Measurements from ENCODE around the gene HOXB1. TPM values are rescaled to one million over a fixed set of nuclear protein-coding genes. Genes with fewer than 3 reads are reported as not detected.
"Not testable (repeated sequence)": the region's sequence is repeated elsewhere in the genome, so short reads cannot be mapped to it uniquely, and the experiment has no call there.

The HOXB1 gene
- total RNA-seq, 1 donor from 2014 or later, result not detected

DNA sequence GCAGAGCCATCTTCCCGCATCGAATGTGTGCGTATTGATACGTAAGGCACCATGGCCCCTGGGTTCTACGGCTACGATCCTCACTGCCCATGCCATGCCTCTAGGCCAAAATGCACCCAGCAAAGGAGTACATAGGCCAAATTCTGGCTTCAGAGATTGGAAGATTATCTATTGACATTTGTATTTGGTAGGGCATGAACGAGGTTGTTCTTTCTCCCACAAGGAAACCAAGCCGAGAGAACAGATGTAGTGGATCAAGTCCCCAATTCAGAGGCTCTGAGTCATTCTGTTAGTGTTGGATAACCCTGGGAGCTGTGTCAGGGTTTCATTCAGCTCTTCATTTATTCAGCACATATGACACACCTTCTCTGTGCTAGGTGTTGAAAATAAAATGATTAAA is 36.5 kb downstream of the HOXB1 start:
- DNase-seq, result no peak

DNA sequence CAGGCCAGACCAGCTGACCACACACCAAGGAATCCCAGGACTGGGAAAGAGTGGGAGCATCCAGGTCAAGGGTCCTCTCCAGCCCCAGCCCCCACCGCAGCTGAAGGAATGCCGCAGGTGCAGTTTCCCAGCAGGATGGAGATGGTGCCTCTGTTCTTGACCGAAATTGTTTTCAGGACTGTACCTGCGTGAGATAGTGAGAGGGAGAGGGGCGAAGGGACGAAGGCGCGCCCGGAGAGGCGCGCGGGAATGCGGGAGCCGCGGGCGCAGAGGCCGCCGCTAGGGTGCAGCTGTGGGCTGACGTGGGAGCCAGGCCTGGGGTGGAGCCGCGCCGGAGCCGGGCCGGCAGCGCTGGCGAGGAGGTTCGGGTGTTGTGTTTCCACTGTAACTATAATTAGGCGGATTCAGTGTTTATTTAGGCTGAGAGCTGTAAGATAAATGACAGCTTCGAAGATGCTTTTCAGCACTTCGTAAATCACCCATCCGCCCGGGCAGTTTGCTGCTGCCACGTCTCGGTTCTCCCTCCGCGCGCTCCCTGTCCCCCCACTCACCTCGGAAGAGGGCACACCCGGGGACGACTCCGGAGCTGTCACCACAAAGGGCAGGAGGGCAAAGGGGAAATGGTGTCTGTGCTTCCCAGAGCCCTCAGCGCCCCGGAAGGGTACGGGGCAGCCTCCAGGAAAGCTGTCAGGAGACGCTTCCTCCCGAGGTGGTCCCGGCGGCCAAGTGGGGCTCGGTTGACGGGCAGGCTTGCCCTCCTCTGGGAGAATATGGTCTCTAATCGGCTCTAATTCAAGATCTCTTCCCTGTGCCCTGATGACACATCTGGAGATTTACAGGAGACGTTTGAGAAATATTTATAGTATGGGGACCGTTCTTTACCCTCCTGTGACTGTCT is 38.2 kb downstream of the HOXB1 start:
- DNase-seq, result peak; percentile 80

DNA sequence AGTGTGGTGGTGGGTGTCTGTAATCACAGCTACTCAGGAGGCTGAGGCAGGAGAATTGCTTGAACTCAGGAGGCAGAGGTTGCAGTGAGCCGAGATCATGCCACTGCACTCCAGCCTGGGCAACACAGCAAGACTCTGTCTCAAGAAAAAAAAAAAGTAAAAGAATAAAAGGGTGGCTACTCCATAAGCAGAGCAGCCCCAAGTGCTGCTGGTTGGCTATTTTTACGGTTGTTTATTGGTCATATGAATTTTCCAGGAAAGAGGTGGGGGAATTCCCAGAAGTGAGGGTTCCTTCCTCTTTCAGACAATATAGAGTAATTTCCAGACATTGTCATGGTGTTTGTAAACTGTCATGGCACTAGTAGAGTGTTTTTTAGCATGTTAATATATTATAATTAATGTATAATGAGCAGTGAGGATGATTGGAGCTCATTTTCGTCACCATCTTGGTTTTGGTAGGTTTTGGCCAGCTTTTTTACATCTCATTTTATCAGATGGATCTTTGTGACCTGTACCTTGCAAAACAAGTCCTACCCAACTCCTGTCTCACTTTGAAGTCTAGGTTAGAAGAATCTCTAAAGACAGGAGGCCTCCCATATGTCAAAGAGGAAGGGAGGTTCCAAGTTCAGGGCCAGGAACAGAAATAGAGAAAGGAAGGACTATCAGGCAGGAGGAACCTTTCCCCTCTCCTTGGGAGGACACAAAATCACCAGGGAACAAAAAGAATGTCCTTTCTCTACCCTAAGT is 39.1 kb downstream of the HOXB1 start:
- DNase-seq, result no peak

DNA sequence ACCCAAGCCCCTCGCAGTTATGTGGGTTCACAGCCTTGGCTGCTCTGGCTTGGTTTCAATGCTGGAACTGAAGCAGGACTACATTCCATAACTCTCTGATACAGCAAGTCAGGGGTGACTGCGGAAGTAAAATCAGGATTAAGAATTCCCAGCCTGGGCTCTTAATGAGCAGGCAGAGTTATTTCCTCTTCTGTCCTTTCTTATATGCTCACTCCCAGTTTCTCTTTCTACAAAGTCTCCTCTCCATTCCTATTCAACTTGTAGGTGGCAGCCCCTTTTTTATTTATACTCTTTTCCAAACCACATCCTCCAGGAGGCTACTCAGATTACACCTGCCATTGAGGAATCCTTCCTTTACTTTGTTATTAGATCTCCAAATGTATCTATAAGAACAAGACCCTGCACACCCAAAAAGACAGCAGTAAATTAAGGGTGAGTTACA is 40.3 kb downstream of the HOXB1 start:
- no peak for DNase-seq

DNA sequence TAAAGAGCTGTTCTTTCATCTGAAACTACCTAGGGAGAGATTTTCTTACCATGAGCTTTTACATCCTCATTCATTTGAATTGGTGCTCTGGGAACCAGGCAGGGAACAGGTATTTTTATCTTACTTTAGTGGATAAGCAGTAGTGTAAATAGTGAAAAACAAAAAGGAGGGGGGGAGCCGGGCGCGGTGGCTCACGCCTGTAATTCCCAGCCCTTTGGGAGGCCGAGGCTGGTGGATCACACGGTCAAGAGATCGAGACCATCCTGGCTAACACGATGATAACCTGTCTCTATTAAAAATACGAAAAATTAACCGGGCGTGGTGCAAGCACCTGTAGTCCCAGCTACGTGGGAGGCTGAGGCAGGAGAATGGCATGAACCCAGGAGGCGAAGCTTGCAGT is 41.0 kb downstream of the HOXB1 start:
- DNase-seq, result no peak

DNA sequence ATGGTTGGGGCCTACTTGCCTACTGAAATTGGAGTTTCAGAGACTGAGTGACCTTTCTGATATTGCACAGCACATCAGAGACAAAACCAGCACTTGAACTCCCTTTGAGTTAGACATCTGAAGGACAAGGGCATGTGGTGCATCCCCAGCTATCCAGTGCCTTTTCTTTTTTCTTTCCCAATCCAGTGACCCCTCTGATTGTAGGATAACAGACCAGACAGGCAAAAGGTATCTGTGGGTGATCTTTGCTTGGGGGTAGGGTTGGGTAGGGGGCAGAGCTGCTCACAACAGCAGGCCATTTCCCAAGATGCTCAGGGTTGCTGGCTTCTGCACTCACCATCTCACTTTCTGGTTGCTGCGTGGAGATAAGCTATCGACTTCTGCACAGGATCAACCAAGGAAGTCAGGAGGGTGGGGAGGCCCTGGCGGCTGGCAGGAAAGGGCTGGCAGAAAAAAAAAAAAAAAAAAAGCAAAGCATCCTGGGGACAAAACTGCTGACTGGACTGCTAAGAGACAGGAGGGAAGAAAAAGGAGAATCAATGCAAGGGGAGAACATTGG is 42.2 kb downstream of the HOXB1 start:
- DNase-seq, result no peak

DNA sequence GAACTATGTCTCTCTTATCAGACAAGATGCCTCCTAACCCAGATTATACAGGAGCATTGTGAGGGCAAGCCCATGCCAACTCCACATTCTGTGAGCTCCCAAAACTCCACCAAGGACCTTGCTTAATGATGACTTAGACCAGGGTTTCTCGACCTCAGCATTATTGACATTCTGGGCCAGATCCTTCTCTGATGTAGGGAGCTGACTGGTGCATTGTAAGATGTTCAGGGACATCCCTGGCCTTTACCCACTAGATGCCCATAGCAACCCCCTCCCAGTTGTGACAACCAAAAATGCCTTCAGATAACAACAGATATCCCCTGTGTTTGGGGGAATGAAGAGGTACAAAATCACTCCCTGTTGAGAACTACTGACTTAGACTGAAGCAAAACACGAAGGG is 43.6 kb downstream of the HOXB1 start:
- DNase-seq, result no peak

DNA sequence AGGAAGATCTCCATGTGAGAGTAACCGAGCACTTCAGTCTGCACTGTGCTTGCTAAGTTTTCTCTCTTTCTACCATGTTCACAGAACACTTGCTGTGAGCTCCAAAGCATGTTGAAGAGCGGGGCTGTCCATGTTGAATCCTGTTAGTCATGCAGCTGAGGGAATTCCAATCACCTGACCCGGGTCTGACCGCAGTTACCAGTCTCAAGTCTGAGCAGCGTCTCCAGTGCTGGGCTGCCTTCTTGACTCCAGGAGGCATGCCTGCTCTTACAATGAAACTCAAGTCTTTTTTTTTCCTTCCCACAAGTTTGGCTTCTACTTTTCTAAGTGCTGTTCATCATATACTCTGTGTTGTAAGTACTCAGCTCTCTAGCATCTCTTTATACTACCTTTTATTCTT is 44.3 kb downstream of the HOXB1 start:
- no peak for DNase-seq

DNA sequence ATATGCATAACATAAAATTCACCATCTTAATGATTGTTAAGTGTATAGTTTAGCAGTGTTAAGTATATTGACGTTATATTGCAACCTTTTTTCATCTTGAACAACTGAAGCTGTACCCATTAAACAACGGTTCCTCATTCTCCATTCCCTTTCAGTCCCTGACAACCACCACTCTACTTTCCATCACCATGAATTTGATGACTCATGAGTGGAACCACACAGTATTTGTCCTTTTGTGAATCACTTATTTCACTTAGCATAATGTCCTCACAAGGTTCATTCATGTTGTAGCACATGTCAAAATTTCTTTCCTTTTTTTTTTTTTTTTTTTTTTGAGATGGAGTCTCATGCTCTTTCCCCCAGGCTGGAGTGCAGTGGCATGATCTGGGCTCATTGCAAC is 46.0 kb downstream of the HOXB1 start:
- DNase-seq, result no peak

DNA sequence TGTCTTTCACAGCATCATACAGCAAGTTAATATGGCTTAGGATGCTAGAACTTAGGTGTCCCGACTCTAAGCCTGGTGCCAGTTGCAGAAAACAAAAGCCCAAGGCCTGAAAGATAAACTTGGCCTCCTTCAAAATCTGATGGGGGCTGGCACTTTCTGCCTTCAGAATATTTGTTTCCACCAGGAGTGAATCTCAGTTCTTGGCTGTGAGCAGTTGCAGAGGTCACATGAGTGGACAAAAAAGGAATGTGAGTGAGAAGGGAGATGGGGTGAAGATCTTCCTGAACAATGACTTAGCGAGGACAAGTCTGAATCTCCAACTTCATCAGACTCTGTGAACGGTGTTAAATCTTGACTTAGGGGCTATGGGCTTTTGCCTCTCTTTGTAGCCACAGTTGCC is 46.6 kb downstream of the HOXB1 start:
- no peak for DNase-seq

DNA sequence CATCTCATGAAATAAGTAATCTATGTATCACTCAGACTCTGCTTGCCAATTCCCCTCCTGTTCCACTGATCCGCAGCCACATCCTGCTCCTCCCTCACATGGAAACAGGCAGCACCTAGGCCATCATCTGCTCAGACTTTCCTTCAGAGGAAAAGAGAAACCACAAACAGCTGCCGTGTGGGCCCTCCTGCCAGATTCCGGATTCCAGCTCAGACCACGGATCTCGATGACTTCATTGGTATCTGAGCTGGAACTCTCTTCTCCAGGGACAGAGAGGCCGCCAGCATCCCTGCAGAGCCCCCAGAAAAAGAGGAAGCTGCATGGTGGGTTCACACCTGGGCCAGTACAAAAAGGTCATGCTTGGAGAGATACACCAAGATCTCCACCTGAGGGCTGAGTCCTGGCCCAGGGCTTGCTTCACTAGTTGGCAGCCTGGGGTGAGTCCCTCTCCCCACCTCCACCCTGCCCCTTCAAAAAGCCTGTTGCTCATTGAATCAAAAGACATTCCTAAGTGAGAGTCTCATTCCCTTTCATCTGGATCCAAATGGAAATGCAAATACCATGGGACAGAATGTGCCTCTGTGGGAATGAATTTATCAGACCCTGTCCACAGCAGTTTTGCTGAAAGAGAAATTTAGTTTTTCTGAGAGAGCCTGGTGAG is 47.2 kb downstream of the HOXB1 start:
- DNase-seq, result peak; percentile 67

DNA sequence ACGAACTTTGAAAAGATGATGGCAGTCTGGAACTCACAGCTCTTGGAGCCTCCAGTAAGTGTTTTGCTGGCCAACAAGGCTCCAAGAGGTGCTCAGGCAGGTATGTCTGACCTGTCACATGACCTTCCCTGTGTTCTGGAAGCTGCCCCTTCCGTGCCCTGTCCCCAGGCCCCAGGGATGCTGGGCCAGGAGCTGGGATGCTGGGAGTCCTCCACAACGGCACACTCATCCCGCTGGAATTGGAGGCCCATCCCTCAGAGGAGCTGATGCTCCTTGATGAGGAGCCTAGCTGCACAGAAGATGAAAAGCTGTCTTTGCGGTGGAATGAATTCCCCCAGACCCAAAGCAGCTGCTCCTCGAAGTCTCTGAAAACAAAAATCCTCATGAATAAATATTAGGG is 47.8 kb downstream of the HOXB1 start:
- no peak for DNase-seq

DNA sequence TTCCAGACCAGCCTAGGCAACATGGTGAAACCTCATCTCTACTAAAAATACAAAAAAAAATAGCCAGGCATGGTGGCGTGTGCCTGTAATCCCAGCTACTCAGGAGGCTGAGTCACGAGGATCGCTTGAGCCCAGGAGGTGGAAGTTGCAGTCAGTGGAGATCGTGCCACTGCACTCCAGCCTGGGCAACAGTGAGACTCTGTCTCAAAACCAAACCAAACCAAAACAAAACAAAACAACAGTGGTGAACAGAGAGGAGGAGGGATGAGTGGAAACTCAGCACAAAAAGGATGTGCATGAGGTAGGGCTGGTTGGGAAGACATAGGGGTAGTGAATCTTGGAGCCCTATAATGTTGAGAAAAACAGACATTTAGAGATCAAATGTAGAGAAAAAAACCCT is 48.5 kb downstream of the HOXB1 start:
- not testable (repeated sequence) for DNase-seq

DNA sequence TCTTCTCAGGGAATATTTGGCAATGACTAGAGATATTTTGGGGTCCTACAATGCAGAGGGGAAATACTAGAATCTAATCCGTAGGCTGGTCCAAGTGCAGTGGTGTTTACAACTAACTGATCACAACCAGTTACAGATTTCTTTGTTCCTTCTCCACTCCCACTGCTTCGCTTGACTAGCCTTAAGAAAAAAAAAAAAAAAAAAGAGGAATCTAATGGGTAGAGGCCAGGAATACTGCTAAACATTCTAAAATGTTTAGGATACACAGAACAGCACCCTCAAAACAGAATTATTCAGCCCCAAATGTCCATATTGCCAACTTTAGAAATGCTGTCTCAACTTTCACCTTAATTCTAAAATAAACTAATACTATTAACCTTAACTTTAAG is 51.8 kb downstream of the HOXB1 start:
- DNase-seq, result no peak

Small RNAs within 50 kb of the gene (small RNA-seq; reads per million reads assigned to genes)
- not detected for gene RF00019 (ENCODE audit: low replicate concordance)

Other genes with a start within 250 kb of the HOXB1 start
- 0.89 TPM for gene SKAP1, start 100.8 kb downstream of the HOXB1 start, total RNA-seq
- gene HOXB2, start 14.1 kb upstream of the HOXB1 start, total RNA-seq, result 4.9 TPM
- 2.6 TPM for gene HOXB4, start 47.3 kb upstream of the HOXB1 start, total RNA-seq
- 8.4 TPM for gene HOXB3, start 59.2 kb upstream of the HOXB1 start, total RNA-seq
- 0.59 TPM for gene HOXB5, start 62.8 kb upstream of the HOXB1 start, total RNA-seq
- 2.9 TPM for gene HOXB6, start 74.0 kb upstream of the HOXB1 start, total RNA-seq
- 2.7 TPM for gene HOXB7, start 80.0 kb upstream of the HOXB1 start, total RNA-seq
- 1.6 TPM for gene HOXB8, start 84.3 kb upstream of the HOXB1 start, total RNA-seq
- 0.10 TPM for gene HOXB9, start 95.3 kb upstream of the HOXB1 start, total RNA-seq
- not detected for gene PRAC1, start 191.5 kb upstream of the HOXB1 start, total RNA-seq
- gene PRAC2, start 192.2 kb upstream of the HOXB1 start, total RNA-seq, result not detected
- gene HOXB13, start 197.7 kb upstream of the HOXB1 start, total RNA-seq, result not detected